ENCODE results near the gene CHMP2B.
"Not testable (repeated sequence)": the region's sequence is repeated elsewhere in the genome, so short reads cannot be mapped to it uniquely, and the experiment has no call there.

Gene CHMP2B

GRCh38 chr3:87229113-87229512 lies 2.0 kb downstream of the CHMP2B start:
- DNase-seq (ENCODE audit: low read depth, low spot score) = no peak

- no peak for DNase-seq (ENCODE audit: low read depth, low spot score)
Measured at GRCh38 chr3:87233805-87234204, 6.7 kb downstream of the CHMP2B start.

GRCh38 chr3:87236093-87236492 lies 9.0 kb downstream of the CHMP2B start:
- no peak for DNase-seq (ENCODE audit: low read depth, low spot score)

DNA sequence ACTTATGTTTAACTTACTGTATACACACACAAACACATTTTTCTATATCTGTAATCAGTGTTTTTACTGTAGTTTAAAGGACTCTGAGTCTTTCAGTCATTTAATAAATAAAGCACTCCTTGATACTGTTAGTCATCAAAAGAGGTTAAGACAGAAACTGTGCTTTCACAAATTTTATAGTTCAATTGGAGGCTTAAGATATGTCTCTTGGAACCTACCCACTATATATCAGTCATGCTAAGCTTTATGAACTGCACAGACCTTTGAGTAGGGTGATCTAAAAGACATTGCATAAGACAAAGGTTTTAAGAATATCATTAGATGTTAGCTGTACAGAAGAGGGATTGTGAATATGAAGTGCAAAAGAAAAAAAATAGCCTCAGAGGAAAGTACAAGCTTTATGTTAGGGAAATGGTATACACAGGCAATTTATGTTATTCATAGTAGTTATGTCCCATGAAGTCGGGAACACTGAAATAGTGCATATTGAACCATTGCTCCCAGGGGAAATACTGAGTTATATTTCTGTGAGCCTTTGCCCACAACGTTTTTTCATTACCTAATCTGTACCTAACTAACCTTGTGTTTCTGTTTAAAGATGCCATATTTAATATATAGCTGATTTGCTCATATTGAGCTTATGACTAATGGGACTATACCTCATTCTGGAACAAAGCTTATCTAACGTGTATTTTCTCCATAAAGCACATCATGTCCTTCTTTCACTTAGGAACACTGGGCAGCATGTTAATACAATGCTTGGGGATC lies 19.7 kb downstream of the CHMP2B start:
- DNase-seq (ENCODE audit: low read depth, low spot score) = no peak

DNA sequence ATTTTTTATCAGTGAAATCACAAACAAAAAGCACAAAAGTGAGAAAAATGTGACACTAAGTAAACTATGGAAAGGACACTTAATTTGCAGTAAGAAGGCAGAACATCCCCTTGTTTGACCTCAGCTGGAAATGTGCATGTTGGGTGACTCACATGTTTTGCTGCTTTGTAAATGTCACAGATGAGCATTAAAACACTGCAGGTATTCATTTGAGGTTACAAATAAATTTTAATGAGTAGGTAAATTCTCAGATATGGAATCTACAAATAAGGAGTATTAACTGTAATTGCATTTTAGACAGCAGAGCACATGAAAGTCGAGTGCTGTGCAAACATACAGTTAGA lies 20.3 kb downstream of the CHMP2B start:
- no peak for DNase-seq (ENCODE audit: low read depth, low spot score)

DNA sequence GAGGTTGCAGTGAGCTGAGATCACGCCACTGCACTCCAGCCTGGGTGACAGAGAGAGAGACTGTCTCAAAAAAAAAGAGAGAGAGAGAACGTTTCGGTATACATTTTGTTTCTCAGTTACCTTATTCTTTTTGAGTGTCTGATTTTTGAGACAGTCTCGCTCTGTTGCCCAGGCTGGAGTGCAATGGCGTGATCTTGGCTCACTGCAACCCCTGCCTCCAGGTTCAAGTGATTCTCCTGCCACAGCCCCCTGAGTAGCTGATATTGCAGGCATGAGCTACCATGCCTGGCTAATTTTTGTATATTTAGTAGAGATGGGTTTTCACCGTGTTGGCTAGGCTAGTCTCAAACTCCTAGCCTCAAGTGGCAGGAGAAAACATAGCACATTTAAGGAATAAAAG lies 21.1 kb downstream of the CHMP2B start:
- not testable (repeated sequence) for DNase-seq (ENCODE audit: low read depth, low spot score)

DNA sequence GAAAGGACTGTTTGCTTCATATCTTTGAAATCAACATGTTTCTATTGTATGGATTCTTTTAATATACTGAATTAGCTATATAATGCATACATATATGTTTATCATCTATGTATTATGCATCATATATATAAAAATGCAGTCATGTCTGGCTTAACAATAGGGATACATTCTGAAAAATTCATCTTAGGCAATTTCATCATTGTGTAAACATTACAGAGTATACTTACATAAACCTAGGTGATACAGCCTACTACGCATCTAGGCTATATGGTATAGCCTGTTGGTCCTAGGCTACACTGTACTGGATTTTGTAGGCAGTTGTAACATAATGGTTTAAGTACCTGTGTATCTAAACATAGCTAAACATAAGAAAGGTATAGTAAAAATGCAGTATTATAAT lies 21.7 kb downstream of the CHMP2B start:
- DNase-seq (ENCODE audit: low read depth, low spot score) = no peak

DNA sequence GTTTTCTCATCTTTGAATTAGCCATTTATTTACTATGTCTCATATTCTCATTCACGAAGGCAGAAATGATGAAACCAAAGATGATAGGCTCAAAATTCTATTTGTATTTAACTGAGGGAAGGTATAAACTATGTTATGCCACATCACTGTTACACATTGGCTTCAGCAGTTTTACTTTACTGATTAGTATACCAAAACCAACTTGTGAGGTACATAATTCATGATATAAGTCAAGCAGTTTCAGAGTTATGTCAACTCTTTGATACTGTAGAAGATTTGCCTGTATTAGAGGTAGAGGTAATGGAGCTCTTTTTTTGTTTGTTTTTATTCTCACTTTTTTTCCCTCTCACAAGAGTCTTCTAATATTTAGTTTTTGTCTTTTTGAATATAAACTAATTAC lies 22.9 kb downstream of the CHMP2B start:
- DNase-seq (ENCODE audit: low read depth, low spot score) = no peak

DNA sequence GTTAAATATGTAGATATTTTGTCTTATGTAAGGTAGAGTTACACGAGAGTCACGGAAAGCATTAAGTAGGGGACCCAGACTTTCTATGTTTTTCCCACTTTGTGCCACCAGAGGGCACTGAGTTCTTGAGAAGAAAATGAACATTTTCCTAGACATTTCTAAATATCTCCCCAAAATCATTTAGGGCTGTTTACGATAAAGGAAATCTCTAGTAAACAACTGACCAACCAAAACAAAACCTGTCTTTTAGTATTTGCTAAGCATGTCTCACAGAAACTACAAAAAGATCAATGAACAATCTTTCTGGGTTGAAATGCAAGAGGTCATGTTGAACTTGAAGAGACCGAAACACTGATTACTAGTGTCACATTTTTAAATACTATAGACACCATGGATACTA lies 33.2 kb downstream of the CHMP2B start:
- DNase-seq (ENCODE audit: low read depth, low spot score) = peak; percentile 10

GRCh38 chr3:87261925-87262324 lies 34.8 kb downstream of the CHMP2B start:
- no peak for DNase-seq (ENCODE audit: low read depth, low spot score)

GRCh38 chr3:87267953-87268645 lies 41.0 kb downstream of the CHMP2B start:
- DNase-seq (ENCODE audit: low read depth, low spot score) = no peak

DNA sequence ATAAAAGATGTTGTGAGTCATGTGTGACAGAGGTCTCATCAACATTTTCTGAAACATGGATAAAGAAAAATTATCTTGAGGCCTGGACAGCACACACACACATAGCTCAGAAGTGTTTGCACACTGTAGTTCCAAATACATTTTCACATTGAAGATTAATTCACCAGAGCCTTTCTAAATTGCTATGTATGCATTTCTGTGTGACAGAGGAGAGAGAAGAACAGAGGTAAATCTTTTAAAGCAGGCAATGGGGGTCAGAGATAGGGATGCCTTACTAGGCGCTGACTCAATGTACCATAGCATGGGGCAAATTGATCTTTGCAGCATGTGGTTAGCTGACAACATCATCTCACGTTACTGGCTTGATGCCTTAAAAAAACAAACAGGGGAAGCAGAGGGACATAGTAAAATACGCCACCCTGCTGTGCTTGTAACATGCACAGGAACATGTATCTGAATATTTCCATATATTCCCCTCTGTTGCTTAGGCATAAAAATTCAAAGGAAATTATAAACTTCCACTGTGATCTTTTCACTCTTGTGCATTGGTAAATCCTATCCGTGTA lies 41.6 kb downstream of the CHMP2B start:
- peak; percentile 47 for DNase-seq (ENCODE audit: low read depth, low spot score)

DNA sequence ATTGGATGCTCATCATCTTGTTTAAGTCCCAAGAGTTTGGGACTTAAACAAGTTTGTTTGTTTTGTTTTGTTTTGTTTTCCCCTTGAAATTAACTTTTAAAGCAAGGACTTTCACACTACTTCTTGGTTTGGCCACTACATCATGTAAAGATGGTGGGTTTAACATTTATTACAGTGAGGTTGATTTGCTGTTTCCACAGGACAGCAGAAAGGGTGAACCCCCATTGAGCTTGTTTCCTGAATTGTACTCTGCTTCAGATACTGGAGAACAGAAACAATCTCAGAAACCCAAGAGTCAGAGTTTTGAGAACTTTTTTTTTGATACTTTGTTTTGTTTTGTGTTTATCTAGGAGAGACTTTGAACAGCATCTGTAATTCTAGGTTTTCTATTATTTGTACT lies 42.6 kb downstream of the CHMP2B start:
- peak; percentile 10 for DNase-seq (ENCODE audit: low read depth, low spot score)

- DNase-seq (ENCODE audit: low read depth, low spot score) = no peak
Measured at GRCh38 chr3:87270908-87271700, 44.0 kb downstream of the CHMP2B start.

GRCh38 chr3:87272718-87273341 lies 45.7 kb downstream of the CHMP2B start:
- no peak for DNase-seq (ENCODE audit: low read depth, low spot score)

DNA sequence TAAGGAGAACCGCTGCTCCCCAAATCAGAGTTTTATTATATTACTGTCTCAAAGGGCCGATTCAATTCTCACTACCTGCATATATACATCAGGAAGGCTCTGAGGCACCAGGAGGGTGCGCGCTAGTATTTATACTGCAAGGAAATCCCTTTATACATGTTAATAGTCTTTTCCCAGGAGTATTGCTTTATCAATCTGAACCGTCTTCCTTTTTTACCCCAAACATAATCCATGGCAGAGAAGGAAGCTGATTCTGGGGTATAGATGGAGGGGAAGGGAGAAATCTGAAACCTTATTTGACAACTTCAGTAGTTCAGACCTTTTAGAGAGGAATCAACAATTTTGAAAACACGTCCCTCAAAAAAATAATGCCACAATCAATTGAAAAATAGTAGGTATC lies 49.4 kb downstream of the CHMP2B start, which contains the start of gene POU1F1:
TSS of gene POU1F1 (minus strand) at position 101 of the 400 bp plus-strand sequence. CDS start 122 bp downstream, outside the sequence.
- no peak for DNase-seq (ENCODE audit: low read depth, low spot score)

DNA sequence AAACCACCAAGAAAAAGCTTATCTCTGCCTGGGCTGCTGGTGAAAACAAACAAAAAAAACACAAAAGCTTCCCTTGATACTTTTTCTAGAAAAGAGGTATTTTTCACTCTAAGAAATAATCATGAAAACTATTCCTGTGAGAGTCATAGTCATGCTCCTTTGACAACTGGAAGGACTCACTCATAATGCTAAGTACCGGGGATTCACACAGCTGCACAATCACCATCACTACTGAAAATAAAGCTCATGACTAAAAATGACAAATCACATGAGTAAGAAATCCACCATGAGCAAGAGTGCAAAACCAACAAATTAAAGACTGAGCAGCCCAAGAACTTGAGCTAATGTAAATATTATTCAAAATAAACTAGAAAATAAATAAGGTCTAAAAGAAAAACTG lies 59.9 kb downstream of the CHMP2B start:
- peak; percentile 17 for DNase-seq (ENCODE audit: low read depth, low spot score)

- no peak for DNase-seq (ENCODE audit: low read depth, low spot score)
Measured at GRCh38 chr3:87288446-87288845, 61.3 kb downstream of the CHMP2B start.

DNA sequence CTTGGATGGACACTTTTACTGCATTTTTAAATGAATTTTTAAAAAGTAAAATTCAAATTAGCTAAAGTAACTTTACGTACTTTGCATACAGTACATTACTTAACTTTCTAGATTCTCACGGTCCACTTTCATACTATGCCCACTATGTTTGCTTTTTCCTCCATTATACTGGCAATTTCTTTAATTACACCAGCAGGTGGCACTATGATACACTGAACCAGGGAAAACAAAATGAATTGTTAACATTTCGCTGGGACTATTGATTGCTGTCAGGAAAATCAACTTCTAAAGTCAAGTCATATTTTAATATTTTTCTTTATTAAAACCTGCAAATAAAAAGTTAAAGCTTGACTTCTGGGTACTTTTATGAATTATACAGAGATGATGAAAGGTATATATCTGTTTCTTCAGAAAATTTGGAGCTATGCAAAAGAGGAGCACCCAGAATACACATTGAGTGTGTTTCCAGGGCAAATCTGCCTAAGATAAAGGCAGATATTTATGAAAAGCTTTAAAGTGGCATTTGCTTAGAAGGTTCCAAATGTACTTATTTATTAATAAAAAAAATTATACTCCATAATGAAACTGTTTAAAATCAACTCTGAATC lies 71.1 kb downstream of the CHMP2B start:
- DNase-seq (ENCODE audit: low read depth, low spot score) = peak; percentile 7

GRCh38 chr3:87305031-87305430 lies 77.9 kb downstream of the CHMP2B start:
- DNase-seq (ENCODE audit: low read depth, low spot score) = not testable (repeated sequence)

All from brain pericyte (primary cell).